HCT116 (cell line): Measurements from ENCODE around the gene SEC31B. TPM values are rescaled to one million over a fixed set of nuclear protein-coding genes. Genes with fewer than 3 reads are reported as not detected.

Source experiments
- ATAC-seq: fragments of 200-7000 bp; cut with Tn5 transposase; 2 replicates; pipeline ENCODE4 v1.9.1; 2020; ENCODE audit warnings: mild to moderate bottlenecking, moderate library complexity
- BruUV-seq: library from RNA; stranded (reverse); fragments of 400-500 nt; replicated peaks from 2 replicates; lab custom pipeline; 2021; lab: Mats Ljungman, UMichigan
- CTCF ChIA-PET: fragments of 300-600 bp; sonication (Branson Sonifier 250); formaldehyde crosslinking; loops from one replicate; lab custom pipeline; 2021; ENCODE audit warnings: antibody characterized with exemption; lab: Charles Lee
- POLR2A ChIA-PET: fragments of 300-600, 350-600 bp; sonication (Branson Sonifier 250); formaldehyde crosslinking; loops from one replicate; lab custom pipeline; 2021; ENCODE audit warnings: antibody characterized with exemption; lab: Charles Lee
- RAD21 ChIA-PET, 2 experiments: fragments of 300-600 bp; sonication (Branson Sonifier 250); formaldehyde crosslinking; loops; one replicate each; lab custom pipeline; 2023; ENCODE audit warnings: low total read pairs in 2 of 2; ENCODE audit not compliant: uncharacterized antibody in 2 of 2, unreplicated experiment in 2 of 2, low non-redundant PET in 1 of 2; lab: Charles Lee
- DNase-seq: peaks from one replicate; pipeline ENCODE4 v3.0.0-alpha.2; 2010; ENCODE audit warnings: low read depth, low spot score
- H2AFZ ChIP-seq: fragments of 200-600 bp; shearing (Covaris generic), sonication (generic); 2 replicates; pipeline ENCODE4 v1.6.1; 2017; ENCODE audit warnings: low read depth, mixed run types, mixed read lengths, antibody characterized with exemption, low read length; ENCODE audit not compliant: poor library complexity, severe bottlenecking
- H3K27ac ChIP-seq: 2 replicates; pipeline ENCODE4 v1.5.1; 2012; ENCODE audit warnings: low read depth, low read length
- H3K27me3 ChIP-seq: fragments of 200-600 bp; sonication (generic); 2 replicates; pipeline ENCODE4 v1.6.1; 2016; ENCODE audit warnings: mixed run types, low read length, mixed read lengths; ENCODE audit not compliant: insufficient read depth
- H3K36me3 ChIP-seq, 2 experiments: fragments of 200-500 bp in 1 of 2; fragments of 200-600 bp in 1 of 2; sonication (Bioruptor generic) in 1 of 2; sonication (generic) in 1 of 2; 2 replicates each; pipeline versions ENCODE4 v1.5.1 to v1.6.1; 2014 to 2016; ENCODE audit warnings: low read length in 2 of 2, inconsistent platforms in 1 of 2, mixed read lengths in 1 of 2, mixed run types in 1 of 2; ENCODE audit not compliant: insufficient read depth in 2 of 2, control insufficient read depth in 1 of 2
- H3K4me1 ChIP-seq, 2 experiments: fragments of 200-600 bp in 1 of 2; sonication (generic) in 1 of 2; 2 replicates each; pipeline versions ENCODE4 v1.5.1 to v1.6.1; 2012 to 2017; ENCODE audit warnings: low read length in 2 of 2, inconsistent platforms in 1 of 2, mild to moderate bottlenecking in 1 of 2, mixed read lengths in 1 of 2, mixed run types in 1 of 2, moderate library complexity in 1 of 2; ENCODE audit not compliant: insufficient read depth in 2 of 2, control insufficient read depth in 1 of 2
- H3K4me2 ChIP-seq: fragments of 200-600 bp; sonication (generic); 2 replicates; pipeline ENCODE4 v1.6.1; 2017; ENCODE audit warnings: mixed run types, low read length, mixed read lengths
- H3K4me3 ChIP-seq, 2 experiments: fragments of 200-600 bp in 1 of 2; sonication (generic) in 1 of 2; replicated peaks in 1 of 2; 2 replicates each; pipeline ENCODE4 v1.5.1; 2011 to 2016; ENCODE audit warnings: low read length in 2 of 2, control low read depth in 1 of 2, low read depth in 1 of 2, mild to moderate bottlenecking in 1 of 2, mixed read lengths in 1 of 2, mixed run types in 1 of 2
- H3K79me2 ChIP-seq: fragments of 200-600 bp; sonication (generic); 2 replicates; pipeline ENCODE4 v1.6.1; 2017; ENCODE audit warnings: mild to moderate bottlenecking, mixed run types, low read length, moderate library complexity, mixed read lengths; ENCODE audit not compliant: insufficient read depth
- H3K9ac ChIP-seq: fragments of 200-600 bp; sonication (generic); 2 replicates; pipeline ENCODE4 v1.6.1; 2016; ENCODE audit warnings: low read length, mixed read lengths
- H3K9me2 ChIP-seq: fragments of 200-600 bp; sonication (generic), shearing (Covaris generic); 2 replicates; pipeline ENCODE4 v1.6.1; 2017; ENCODE audit warnings: mixed run types, mild to moderate bottlenecking, moderate library complexity; ENCODE audit not compliant: insufficient read depth
- H3K9me3 ChIP-seq, 2 experiments: fragments of 200-500 bp in 1 of 2; fragments of 200-600 bp in 1 of 2; sonication (Bioruptor generic) in 1 of 2; sonication (generic) in 1 of 2; 2 replicates each; pipeline ENCODE4 v1.6.1; 2014 to 2017; ENCODE audit warnings: low read length in 2 of 2, mixed read lengths in 2 of 2, inconsistent platforms in 1 of 2, low read depth in 1 of 2, mild to moderate bottlenecking in 1 of 2, mixed run types in 1 of 2, moderate library complexity in 1 of 2; ENCODE audit not compliant: control insufficient read depth in 1 of 2, insufficient read depth in 1 of 2
- H4K20me1 ChIP-seq: fragments of 200-600 bp; sonication (generic), shearing (Covaris generic); 2 replicates; pipeline ENCODE4 v1.6.1; 2017; ENCODE audit warnings: mixed run types, mild to moderate bottlenecking, moderate library complexity; ENCODE audit not compliant: insufficient read depth
- CBX3 ChIP-seq: IDR thresholded peaks from 2 replicates; pipeline ENCODE4 v1.6.1; 2012; ENCODE audit warnings: low read depth
- EGR1 ChIP-seq: IDR thresholded peaks from 2 replicates; pipeline ENCODE4 v1.6.1; 2012; ENCODE audit warnings: low read depth
- JUND ChIP-seq: IDR thresholded peaks from 2 replicates; pipeline ENCODE4 v1.6.1; 2012
- POLR2A ChIP-seq: IDR thresholded peaks from 2 replicates; pipeline ENCODE4 v1.7.0; 2011; ENCODE audit warnings: borderline replicate concordance; ENCODE audit not compliant: insufficient read depth, insufficient read length; ENCODE audit errors: extremely low read depth
- RAD21 ChIP-seq: IDR thresholded peaks from 2 replicates; pipeline ENCODE4 v1.6.1; 2012; ENCODE audit warnings: low read depth, mild to moderate bottlenecking
- SRF ChIP-seq: IDR thresholded peaks from 2 replicates; pipeline ENCODE4 v1.6.1; 2012; ENCODE audit warnings: low read depth
- TCF7L2 ChIP-seq: IDR thresholded peaks from 2 replicates; pipeline ENCODE4 v1.7.0; 2011; ENCODE audit warnings: borderline replicate concordance, inconsistent platforms; ENCODE audit not compliant: insufficient read depth, insufficient read length; ENCODE audit errors: extremely low read depth
- intact Hi-C: fragments of 100-400 bp; cut with micrococcal nuclease; formaldehyde crosslinking; loops from 2 replicates; pipeline ENCODE4 v1.10.0; 2022
- total RNA-seq: library from RNA; stranded (reverse); gene quantifications from one replicate; pipeline ENCODE4 v1.2.1, GENCODE V29; 2021; ENCODE audit not compliant: unreplicated experiment
- TF ChIP-seq, protein P1 (sequence below), 3 experiments: fragments of 200-600 bp in 1 of 3; sonication (generic) in 1 of 3; IDR thresholded peaks in 2 of 3; conservative IDR thresholded peaks in 1 of 3; 2 replicates each; pipeline ENCODE4 v1.5.1; 2012 to 2017; ENCODE audit warnings: low read depth in 2 of 3, low read length in 2 of 3, antibody characterized with exemption in 1 of 3, borderline replicate concordance in 1 of 3, control low read depth in 1 of 3, mild to moderate bottlenecking in 1 of 3, mixed read lengths in 1 of 3, mixed run types in 1 of 3, moderate library complexity in 1 of 3; ENCODE audit not compliant: insufficient read depth in 1 of 3
- TF ChIP-seq, protein P2 (sequence below): IDR thresholded peaks from 2 replicates; pipeline ENCODE4 v1.6.1; 2012

The SEC31B gene
- total RNA-seq, 1 experiment from 2014 or later = 30.9 TPM

DNA sequence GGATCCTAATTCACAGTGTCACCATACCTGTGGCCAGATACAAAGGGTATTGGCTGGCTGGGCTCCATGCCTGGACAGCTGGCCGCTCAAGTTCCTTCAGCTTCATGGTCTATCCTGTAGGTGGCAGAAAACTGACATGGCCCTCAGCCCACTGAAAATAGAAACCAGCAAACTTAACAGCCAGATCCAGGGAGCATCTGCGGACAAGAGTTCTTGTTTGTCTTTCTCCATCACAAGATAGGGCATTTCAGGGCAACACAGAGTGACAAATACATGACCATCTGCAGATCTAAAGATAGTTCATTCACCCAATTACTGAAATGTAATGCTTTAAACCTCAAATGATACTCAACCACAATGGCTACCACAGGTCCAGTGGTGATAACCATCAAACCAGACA is 2.8 kb downstream of the SEC31B start:
- Histone ChIP-seq H3K79me2 (no peaks in the 10 kb centered on the region), H3K4me3 (no peak overlapping the region), H3K36me3 (peaks cover 10 to 14% of the 10 kb centered on the region in 2 experiments; a peak in 3 of 4 replicates), H3K9ac (no peak overlapping the region), H3K9me3 (no peaks in the 10 kb centered on the region), H3K27me3 (no peaks in the 10 kb centered on the region), H3K9me2 (no peaks in the 10 kb centered on the region), H2AFZ (no peak overlapping the region), H4K20me1 (no peaks in the 10 kb centered on the region), H3K4me2 (no peak overlapping the region), H3K27ac (no peak overlapping the region), H3K4me1 (no peaks in the 10 kb centered on the region)
- DNase-seq (no peak), ATAC-seq (peak; percentile 52)
- intact Hi-C loops = loop anchor here (10.0 kb wide), 1 partner anchor 662 kb away; no protein-coding TSS in a partner anchor
- RAD21 ChIA-PET = no interaction called here
- CTCF ChIA-PET = interaction anchor here (0.7 to 3.4 kb wide), 6 partner anchors 8 to 362 kb away, joined by 3 to 28 read pairs (median 5); no protein-coding TSS in a partner anchor
- POLR2A ChIA-PET = no interaction called here
- no TSS peak for BruUV-seq
- TF ChIP-seq CBX3 (no peak), RAD21 (peak; percentile 35), TCF7L2 (no peak), SRF (no peak), POLR2A (no peak), JUND (no peak), EGR1 (no peak)
- TF ChIP-seq, protein P1, sequence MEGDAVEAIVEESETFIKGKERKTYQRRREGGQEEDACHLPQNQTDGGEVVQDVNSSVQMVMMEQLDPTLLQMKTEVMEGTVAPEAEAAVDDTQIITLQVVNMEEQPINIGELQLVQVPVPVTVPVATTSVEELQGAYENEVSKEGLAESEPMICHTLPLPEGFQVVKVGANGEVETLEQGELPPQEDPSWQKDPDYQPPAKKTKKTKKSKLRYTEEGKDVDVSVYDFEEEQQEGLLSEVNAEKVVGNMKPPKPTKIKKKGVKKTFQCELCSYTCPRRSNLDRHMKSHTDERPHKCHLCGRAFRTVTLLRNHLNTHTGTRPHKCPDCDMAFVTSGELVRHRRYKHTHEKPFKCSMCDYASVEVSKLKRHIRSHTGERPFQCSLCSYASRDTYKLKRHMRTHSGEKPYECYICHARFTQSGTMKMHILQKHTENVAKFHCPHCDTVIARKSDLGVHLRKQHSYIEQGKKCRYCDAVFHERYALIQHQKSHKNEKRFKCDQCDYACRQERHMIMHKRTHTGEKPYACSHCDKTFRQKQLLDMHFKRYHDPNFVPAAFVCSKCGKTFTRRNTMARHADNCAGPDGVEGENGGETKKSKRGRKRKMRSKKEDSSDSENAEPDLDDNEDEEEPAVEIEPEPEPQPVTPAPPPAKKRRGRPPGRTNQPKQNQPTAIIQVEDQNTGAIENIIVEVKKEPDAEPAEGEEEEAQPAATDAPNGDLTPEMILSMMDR (IDR thresholded peaks at IDR 0.05 in 2 of 3, conservative IDR thresholded peaks at IDR 0.05 in 1 of 3; ENCODE audit: borderline replicate concordance in 1 of 3, insufficient read depth in 1 of 3, low read depth in 2 of 3, low read length in 2 of 3) = peak in 2 of 3 experiments; percentile 38 to 43; a peak in 4 of 6 replicates
- TF ChIP-seq, protein P2, sequence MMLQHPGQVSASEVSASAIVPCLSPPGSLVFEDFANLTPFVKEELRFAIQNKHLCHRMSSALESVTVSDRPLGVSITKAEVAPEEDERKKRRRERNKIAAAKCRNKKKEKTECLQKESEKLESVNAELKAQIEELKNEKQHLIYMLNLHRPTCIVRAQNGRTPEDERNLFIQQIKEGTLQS = no peak
